NCI-H69 (cell line): ENCODE results near the gene CPA5.

Experiments used
- DNase-seq: peaks from one replicate; lab custom pipeline; 2025; lab: John Stamatoyannopoulos, UW

Gene CPA5

DNA sequence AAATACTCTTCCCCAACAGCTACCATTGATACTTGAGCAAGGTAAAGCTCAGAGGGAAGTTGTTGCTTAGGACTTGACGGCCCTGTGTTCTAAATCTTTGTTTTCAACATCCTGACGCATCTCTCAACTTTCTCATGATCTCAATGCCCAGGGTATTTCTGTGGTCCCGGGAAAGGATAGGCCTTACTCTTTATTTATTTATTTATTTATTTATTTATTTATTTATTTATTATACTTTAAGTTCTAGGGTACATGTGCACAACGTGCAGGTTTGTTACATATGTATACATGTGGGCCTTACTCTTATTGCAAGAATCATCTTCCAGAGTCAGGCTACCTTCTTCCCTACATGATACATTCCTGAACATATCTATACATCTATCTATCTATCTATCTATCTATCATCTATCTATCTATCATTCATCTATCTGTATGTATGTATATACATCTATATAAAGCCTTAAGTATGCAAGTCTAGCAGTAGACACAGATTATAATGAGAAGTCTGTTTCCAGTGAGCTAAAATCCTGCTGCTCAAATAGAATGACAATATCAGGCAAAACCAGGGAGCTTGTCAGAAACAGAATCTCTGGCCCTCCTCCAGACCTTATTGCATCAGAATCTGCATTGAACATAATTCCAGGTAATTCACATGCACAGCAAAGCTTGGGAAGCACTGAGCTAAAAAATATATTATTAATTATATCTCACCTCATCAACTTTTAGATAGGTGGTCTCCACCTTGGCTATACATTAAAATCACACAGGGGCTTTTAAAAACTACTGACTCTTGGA lies 12.2 kb upstream of the CPA5 start:
- DNase-seq = peak; percentile 28

DNA sequence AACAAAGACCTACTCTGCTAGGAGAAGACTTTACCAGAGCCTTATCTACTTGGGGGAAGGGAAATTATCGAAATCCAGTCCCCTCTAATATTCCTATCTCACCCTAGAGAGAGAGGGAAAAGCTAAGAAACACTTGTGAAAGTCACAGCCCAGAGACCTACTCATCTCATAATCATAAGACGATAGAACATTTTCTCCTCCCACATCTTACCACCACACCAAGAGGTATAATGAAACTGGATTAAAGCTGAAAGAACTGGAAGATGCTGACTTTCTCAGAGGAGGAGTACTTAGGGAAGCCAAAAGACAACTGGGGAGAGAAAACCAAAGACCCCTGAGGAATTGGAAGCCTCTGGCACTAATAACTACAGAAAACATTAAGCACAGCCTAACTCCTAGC lies 10.8 kb upstream of the CPA5 start:
- DNase-seq = no peak

DNA sequence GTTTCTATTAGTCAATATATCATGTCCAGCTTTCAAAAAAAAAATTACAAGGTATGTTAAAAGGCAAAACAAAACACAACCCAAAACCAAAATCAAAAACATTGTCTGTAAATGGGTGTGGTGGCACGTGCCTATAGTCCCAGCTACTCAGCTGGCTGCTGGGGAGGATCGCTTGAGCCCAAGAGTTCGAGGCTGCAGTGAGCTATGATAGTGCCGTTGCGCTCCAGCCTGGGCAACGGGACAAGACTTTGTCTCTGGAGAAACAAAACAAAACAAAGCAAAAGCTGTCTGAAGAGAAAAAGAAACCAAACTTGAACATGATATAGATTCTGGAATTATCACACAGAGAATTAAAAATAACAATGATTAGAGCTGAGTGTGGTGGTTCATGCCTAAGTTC lies 10.3 kb upstream of the CPA5 start:
- DNase-seq = no peak

DNA sequence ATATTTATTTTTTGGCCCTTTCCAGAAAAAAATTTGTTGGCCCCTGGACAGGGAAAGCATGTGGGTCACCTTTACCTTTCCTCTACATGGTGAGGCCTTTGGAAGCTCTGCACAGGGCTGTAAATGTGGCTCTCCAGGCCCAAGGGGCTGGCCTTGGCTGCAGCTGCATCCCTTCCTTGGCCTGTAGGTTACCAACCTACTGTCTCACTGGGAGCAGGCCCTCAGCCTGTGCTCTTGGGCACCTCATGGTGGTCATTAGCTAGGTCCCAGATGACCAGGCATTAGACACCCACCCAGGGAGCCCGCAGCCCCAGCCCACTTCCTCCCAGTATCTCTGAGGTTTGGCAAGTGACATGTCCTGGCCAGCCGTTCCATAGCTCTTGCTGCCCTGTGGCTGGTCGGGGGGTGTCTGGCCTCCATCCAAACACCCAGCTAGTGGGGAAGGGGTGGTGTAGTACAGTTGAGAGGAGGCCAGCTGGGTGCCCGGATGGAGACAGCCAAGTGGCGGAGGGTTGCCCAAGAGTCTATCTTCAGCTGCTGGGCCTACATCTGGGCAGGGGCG lies 7.1 kb upstream of the CPA5 start:
- DNase-seq = no peak

DNA sequence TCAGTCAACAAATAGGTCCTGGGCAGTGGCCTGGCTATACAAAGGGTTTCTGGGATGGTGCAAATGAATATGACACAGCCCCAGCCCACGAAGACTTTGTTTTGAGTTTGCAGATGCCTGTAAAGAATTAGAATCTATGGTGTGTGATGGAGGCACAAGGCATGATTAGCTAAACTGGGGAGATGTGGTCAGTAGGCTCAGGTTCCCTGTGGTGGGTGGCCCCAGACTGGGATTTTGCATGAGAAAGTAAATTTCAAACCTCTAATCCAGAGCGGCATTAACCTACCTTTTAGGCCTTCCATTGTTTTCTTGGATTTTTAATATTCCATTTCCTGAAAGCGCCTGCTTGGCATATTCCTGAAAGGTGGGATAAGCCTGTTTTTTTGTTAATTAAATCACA lies 6.4 kb upstream of the CPA5 start:
- no peak for DNase-seq

DNA sequence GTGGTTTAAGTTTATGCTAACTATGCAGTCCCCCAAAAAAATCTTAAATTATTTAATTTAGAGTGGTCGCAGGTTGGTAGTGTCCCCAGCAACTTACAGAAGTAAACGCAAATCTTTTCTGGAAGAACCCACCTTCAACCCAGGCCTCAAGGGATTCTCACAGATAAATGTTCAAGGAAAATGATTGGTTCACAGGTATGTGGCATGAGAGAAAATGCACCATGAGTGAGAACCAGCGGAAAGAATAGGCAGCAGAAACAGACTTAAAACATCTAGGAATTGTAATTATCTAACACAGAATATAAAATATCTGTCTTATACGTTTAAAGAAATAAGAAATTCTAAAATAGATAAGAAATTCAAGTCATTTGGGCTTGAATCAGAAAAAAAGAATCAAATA lies 2.7 kb upstream of the CPA5 start:
- no peak for DNase-seq

DNA sequence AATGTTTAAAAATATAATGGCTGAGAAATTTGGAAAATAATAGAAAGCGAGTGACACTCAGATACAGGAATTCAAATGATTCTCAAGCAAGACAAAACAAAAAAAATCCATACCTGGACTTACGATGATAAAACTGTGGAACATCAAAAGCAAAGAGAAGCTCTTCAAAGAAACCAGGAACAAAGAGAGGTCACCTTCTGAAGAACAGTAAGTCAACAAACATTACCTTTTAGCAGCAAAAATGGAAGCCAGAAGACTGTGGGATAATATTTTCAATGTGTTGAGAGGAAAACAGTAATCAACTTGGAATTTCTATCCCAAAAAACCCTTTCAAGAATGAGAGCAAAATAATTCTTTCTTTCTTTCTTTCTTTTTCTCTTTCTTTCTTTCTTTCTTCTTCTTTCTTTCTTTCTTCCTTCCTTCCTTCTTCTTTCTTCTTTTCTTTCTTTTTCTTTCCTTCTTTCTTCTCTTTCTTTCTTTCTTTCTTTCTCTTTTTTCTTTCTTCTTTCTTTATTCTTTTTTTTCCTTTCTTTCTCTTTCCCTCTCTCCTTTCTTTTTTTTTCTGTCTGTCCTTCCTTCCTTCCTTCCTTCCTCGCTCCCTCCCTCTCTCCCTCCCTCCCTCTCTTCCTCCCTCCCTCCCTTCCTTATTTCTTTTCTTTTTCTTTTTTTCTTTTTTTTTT lies 1.8 kb upstream of the CPA5 start:
- no peak for DNase-seq

DNA sequence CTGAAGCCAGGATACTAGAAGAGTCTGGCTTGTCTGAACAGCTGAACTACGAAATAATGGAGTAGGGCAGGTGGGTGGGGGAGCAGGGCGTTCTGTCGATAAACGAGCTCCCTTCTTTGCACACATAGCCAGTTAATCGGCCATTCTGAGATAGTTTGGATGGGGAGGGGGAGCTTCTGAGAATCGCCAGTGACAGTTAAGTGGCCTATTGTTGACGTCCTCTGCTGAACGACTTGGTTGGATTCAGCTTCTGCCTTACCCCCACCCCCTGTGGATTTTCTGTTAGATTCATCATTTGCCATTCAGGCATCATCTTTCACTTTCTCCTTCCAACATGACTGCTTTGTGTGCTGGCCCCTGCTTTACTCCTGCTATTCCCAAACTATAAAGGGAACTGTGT lies 520 bp downstream of the CPA5 start:
- DNase-seq = peak; percentile 91

DNA sequence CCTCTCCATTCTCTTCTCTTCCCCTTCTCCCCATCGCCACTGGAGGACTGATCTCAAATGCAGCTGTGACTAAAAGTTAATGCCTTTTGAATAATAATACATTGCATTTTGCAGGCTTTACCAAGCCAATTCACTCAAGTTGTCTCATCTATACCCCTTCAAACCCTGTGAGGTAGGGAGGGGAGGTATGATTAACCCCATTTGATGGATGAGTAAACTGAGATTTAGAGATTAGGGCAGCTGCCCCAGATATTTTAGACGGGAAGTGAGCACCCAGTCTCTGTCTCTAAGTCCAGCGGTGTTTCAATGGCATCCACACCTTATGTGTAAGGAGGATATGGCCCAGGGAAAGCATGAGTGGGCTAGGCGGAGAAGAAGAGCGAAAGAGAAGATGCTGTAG lies 1.1 kb downstream of the CPA5 start:
- no peak for DNase-seq

DNA sequence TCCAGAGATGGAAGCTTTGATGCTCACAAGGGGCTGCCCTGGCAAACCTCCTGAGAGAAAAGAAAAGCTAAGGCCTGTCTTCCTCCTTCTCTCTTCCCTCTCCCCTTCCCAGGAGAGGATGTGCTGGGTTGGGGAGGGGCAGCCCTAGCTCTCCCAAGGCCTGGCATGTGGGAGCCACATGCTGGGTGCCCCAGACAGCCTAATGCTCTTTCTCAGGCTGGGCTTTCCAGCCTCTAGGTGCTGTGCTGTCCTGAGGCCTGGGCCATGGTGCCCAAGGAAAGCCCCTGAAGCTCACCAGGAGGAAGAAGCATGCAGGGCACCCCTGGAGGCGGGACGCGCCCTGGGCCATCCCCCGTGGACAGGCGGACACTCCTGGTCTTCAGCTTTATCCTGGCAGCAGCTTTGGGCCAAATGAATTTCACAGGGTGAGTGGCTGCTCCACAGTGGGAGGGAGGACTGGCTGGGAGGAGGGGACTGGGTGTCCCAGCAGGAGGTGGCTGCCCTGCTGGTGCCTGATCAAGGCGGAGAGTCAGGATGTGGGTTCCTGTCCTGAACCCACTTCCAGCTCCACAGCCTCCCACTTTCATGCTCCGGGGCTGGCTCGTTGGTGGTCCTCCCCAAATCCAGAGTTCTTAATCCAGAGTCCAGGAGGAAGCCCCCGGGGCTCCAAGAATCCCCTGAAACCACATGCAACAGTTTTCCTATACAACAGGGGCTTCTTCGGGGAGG lies 1.7 kb downstream of the CPA5 start:
- DNase-seq = peak; percentile 66

DNA sequence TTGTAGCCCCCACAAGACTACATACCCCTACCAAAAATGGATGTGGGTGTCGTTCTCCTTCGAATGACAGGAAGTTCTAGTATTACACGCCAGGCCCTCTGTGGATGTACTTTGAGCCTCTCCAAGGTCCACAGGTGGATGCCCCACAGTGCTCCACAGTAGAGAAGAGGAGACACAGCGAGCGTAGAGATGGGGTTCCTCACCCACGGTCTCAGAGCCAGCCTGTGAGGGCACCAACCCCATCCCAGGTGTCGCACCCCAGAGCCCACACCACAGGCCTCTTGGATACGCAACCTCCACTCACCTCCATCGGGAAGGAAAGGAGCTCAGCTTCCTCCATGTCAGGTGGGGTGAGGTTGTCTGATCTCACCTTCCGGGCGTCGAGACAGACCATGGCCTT lies 2.3 kb downstream of the CPA5 start:
- DNase-seq = no peak

DNA sequence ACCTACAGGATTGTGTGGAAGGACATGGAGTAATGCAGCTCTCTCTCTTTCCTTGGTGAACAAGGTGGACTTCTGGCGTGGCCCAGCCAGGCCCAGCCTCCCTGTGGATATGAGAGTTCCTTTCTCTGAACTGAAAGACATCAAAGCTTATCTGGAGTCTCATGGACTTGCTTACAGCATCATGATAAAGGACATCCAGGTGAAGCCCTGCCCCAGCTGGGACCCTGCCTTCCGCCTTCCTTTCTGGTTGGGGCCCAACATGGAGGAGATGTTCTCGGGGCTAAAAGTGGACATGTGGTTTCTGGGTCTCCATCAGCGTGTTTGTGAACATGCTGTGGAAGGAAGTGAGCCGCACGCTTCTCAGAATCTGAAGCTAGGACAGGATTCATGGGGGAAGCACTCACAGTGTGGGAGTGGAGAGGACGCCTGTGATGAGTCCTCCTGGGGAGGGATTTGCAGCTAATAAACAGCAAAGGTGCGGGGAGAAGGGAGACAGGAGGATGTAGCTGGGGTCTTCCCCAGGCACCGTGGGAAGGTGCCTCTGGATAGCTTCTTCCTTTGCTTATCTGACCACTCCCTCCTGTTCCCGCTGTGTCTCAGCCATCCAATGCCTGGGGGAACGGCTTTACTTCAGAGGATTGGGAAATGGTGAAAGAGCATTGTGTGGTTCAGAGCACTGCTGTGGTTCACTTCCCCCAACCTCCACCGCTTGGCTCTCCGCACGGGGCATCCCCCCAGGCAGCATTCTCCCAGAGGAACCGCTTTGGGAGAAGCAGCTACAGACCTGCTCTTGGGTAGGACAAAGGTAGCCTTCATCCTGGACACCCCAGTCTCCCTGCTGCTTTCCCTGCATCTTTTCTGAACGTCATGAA lies 5.5 kb downstream of the CPA5 start:
- DNase-seq = peak; percentile 94

DNA sequence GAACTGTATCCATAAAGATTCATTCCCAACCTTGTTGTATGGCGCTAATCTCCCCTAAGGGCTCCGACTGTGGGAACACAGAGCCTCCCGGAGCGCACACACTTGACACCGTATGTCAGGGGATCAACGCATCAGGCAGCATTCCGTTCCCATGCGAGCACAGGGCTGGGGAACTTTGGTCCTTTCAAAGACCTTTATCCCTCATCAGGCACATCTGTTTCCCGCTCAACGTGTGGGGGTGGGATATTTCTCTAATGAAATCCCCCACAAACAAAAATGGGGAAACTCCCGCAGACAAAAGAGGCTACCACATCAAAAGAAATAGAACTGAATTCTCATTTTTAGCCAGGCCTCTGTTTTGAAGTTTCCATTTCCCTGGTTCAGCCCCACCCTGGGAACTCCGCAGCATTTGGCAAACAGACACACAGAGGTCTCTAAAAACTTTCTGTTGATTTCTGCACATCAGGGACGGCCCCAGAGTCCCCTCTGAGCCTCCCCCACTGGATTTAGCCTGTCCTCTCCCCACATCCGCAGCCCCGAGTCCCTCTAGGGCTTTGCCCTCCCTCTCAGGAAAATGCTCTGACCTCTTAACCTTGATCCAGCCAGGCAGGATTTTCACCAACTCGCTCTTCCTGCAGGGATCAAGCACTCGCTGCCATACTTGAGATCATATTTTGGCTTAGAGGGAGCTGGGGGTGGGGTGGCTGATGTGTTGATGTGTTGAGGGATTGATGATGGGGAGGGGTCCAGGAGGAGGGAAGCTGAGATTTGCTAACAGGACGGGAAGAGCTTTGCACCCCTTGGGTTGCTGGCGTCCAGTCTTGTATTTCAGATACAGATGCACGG lies 6.6 kb downstream of the CPA5 start:
- peak; percentile 89 for DNase-seq

DNA sequence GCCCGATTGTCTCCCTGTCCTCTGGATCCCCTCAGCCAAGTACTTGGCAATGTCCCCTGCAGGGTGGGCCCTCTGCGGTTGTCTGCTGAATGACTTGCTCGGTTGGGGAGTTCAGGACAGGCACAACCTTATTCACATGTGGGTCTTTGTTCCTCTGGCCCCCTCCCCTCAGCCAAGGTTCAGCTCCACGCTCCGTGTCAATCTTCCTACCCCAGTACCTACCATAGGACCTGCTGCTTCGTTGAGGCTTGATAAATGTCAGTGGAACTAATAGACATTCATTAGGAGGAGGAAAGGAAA lies 7.1 kb downstream of the CPA5 start:
- no peak for DNase-seq

DNA sequence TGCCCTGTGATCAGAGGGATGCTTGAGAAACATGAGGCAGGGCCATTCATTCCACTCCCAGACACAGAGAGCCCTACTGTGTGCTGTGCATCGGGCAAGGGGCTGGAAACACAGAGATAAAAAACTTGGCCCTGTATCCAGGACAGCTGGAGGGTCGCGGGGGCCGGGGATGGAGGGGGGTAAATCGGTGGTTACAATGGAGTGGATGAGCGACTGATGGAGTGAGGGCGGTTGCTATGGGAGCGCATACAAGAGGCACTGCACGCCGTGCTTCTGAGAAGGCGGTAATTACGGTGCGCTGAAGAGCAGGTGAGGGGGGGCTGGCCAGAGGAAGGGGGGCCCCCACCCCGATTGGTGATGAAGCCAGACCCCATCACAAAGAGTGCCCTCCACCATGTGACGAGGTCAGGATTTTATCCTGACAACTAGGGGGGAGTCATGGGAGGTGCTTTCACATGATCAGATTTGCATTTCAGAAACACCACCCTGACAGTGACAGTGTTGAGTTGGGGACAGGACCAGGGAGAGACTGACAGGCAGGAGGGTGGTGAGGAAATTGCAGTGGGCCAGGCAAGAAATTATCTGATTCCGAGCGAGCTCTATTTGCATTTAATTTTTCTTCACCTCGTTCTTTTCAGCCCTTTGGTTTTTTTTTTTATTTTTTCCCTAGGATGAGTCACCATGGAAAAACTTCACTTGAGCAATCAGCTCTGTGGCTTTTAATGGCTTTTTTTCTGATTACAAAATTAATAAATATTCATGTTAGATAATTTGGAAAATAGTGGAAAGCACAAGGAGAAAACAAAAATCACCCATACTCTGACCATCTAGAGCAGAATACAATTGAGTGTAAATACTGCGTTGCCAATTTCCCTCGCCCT lies 7.8 kb downstream of the CPA5 start:
- DNase-seq = peak; percentile 97

DNA sequence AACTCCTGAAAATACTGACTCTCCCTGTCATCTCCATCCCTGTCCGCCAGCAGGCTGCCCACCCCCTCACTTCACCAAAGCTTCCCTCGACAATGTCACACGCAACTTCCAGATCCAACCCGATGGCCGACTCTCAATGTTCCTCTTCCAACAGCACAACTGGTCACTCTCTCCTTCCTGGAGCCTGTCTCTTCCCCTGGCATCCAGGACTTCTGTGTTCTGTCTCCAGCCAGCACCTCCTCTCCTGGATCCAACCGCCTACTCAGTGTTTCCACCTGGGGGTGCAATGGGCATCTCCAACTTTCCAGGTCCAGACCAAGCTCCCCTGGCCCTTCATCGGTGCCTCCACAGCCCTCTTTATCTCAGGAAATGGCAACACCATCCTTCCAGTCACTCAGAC lies 8.6 kb downstream of the CPA5 start:
- peak; percentile 74 for DNase-seq

DNA sequence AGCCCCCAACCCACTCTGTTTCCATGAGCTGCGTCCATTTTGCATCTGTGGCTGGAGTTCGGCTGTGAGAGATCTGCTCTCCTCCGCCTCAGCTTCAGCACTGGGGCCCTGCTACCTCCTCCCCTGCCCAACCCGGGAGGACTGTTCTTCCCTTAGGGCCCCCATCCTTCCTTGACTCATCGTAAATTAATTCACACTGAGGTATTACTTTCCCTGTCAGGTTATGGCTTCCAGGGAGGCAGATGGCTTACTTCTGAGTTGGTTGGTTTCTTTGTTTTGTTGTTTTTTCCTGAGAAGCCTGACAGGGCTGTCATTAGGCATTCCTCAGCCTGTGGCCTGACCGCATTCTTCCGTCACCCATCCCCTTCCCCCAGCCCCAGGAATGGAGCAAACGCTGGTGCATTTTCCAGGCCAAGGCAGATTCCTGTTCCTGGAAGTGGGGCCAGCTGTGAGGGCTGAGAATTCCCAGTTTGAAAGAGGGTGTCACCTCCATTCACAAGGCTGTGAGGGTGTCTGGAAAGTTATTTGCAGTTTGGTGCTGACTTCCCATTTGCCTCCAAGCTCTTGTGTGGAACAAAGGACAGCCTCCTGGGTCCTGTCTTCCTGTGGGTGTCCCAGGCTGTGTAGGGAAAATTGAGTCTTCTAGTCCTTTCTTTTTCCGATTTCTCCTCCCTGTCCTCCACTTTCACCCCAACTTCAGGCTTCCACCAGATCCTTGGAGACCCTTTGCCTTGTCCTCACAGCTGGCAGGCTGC lies 11.7 kb downstream of the CPA5 start:
- peak; percentile 95 for DNase-seq

DNA sequence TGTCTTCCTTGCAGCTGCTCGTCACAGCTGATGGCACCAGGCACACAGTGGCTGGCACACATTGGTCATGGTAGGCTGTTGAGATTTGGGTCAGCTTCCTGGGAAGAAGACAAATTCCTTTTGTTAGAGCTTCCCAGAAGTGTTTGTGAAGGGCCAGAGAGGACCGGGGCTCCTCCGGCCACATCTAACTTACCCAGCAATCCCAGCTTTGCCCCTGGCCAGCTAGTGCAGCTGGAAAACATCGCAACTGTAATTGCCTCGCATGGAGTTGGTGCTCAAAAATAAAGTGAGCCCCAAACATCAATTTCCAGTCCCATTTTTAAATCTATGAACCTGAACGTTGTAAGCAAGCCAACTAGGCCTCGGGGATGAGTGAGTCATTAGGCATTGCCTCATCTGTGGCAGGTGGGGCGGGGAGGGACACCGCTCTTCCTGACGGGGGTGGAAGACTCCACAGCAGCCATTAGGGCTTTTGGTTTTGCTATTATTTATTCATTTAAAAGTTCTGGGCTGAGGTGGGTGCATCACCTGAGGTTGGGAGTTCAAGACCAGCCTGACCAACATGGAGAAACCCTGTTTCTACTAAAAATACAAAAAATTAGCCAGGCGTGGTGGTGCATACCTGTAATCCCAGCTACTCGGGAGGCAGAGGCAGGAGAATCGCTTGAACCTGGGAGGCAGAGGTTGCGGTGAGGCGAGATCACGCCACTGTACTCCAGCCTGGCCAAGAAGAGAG lies 12.4 kb downstream of the CPA5 start:
- DNase-seq = peak; percentile 91

DNA sequence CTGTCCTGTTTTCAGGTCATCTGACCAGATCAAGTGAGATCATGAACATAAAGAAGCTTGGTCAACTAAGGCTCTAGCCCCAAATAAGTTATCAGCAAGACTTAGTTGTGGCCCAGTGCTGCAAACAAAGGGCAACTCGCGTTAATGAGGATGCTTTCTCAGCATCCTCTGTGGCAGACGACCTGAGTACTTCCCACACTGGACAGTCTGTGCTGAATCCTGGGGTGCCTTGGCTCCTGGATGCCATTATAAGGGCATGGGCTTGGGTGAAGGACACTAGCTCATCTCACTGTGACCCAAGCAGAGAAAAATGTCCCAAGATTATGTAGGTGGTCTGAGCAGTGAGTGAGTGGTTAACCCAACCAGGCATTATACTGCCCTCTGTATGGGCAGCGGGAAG lies 13.9 kb downstream of the CPA5 start:
- DNase-seq = no peak
